Mesenchymal stem cell (in vitro differentiated cells and primary cell): ENCODE data around the gene SPEN.

Experiments used
- DNase-seq: peaks from one replicate; pipeline ENCODE4 v3.0.0-alpha.2; 2013
- H2AFZ ChIP-seq: one replicate; pipeline ENCODE4 v1.6.1; 2013; ENCODE audit warnings: low read depth, mild to moderate bottlenecking, control low read depth, inconsistent platforms, low read length, moderate library complexity
- H2AK5ac ChIP-seq: 2 replicates; pipeline ENCODE4 v1.6.1; 2013; ENCODE audit warnings: low read length, moderate library complexity, mild to moderate bottlenecking, inconsistent platforms; ENCODE audit not compliant: severe bottlenecking
- H2BK120ac ChIP-seq: one replicate; pipeline ENCODE4 v1.6.1; 2013; ENCODE audit warnings: low read depth, mild to moderate bottlenecking, inconsistent platforms, low read length, moderate library complexity
- H2BK12ac ChIP-seq, 2 experiments: one replicate each; pipeline ENCODE4 v1.6.1; 2013; ENCODE audit warnings: inconsistent platforms in 2 of 2, low read length in 2 of 2, mild to moderate bottlenecking in 2 of 2, moderate library complexity in 2 of 2, control low read depth in 1 of 2
- H2BK15ac ChIP-seq: one replicate; pipeline ENCODE4 v1.6.1; 2013; ENCODE audit warnings: mild to moderate bottlenecking, low read depth, inconsistent platforms; ENCODE audit not compliant: poor library complexity, severe bottlenecking
- H2BK5ac ChIP-seq: 2 replicates; pipeline ENCODE4 v1.6.1; 2013; ENCODE audit warnings: low read depth, mild to moderate bottlenecking, low read length, control low read depth, inconsistent platforms; ENCODE audit not compliant: poor library complexity, severe bottlenecking
- H3K14ac ChIP-seq, 2 experiments: one replicate each; pipeline ENCODE4 v1.6.1; 2013; ENCODE audit warnings: inconsistent platforms in 2 of 2, low read length in 2 of 2, control low read depth in 1 of 2, mild to moderate bottlenecking in 1 of 2, moderate library complexity in 1 of 2
- H3K18ac ChIP-seq, 2 experiments: one replicate each; pipeline ENCODE4 v1.6.1; 2013; ENCODE audit warnings: inconsistent platforms in 2 of 2, low read length in 2 of 2, control low read depth in 1 of 2, low read depth in 1 of 2, mild to moderate bottlenecking in 1 of 2
- H3K23ac ChIP-seq, 2 experiments: one replicate each; pipeline ENCODE4 v1.6.1; 2013; ENCODE audit warnings: inconsistent platforms in 2 of 2, low read length in 2 of 2, mild to moderate bottlenecking in 2 of 2, moderate library complexity in 2 of 2, control low read depth in 1 of 2
- H3K27ac ChIP-seq: 2 replicates; pipeline ENCODE4 v1.5.1; 2013; ENCODE audit warnings: mild to moderate bottlenecking, moderate library complexity, low read length, control low read depth, inconsistent platforms; ENCODE audit not compliant: poor library complexity, severe bottlenecking
- H3K27me3 ChIP-seq, 2 experiments: 2 replicates each; pipeline versions ENCODE4 v1.6.1 to v1.7.0; 2013; ENCODE audit warnings: low read length in 2 of 2, mild to moderate bottlenecking in 2 of 2, moderate library complexity in 2 of 2, control low read depth in 1 of 2, inconsistent platforms in 1 of 2; ENCODE audit not compliant: control insufficient read depth in 1 of 2, insufficient read depth in 1 of 2
- H3K36me3 ChIP-seq, 2 experiments: 2 replicates each; pipeline versions ENCODE4 v1.6.1 to v1.7.0; 2013; ENCODE audit warnings: low read length in 2 of 2, control low read depth in 1 of 2, inconsistent platforms in 1 of 2, low read depth in 1 of 2, mild to moderate bottlenecking in 1 of 2; ENCODE audit not compliant: insufficient read depth in 2 of 2, control insufficient read depth in 1 of 2
- H3K4ac ChIP-seq, 2 experiments: one replicate each; pipeline ENCODE4 v1.6.1; 2013; ENCODE audit warnings: inconsistent platforms in 2 of 2, low read length in 2 of 2, mild to moderate bottlenecking in 2 of 2, moderate library complexity in 2 of 2, control low read depth in 1 of 2, low read depth in 1 of 2
- H3K4me1 ChIP-seq: 2 replicates; pipeline ENCODE4 v1.6.1; 2013; ENCODE audit warnings: low read depth, low read length, control low read depth; ENCODE audit not compliant: control insufficient read depth, insufficient read depth
- H3K4me2 ChIP-seq: 2 replicates; pipeline ENCODE4 v1.6.1; 2013; ENCODE audit warnings: low read length, mild to moderate bottlenecking, inconsistent platforms; ENCODE audit not compliant: poor library complexity, severe bottlenecking
- H3K4me3 ChIP-seq, 2 experiments: 2 replicates each; pipeline versions ENCODE4 v1.5.1 to v1.7.0; 2013; ENCODE audit warnings: low read length in 2 of 2, mild to moderate bottlenecking in 2 of 2, control low read depth in 1 of 2, low read depth in 1 of 2; ENCODE audit not compliant: insufficient read depth in 1 of 2
- H3K79me1 ChIP-seq: replicated peaks from 2 replicates; pipeline ENCODE4 v1.6.1; 2013; ENCODE audit warnings: mild to moderate bottlenecking, control low read depth, low read length, inconsistent platforms; ENCODE audit not compliant: poor library complexity, severe bottlenecking
- H3K9ac ChIP-seq: 2 replicates; pipeline ENCODE4 v1.7.0; 2013; ENCODE audit warnings: mild to moderate bottlenecking, low read length, moderate library complexity
- H3K9me3 ChIP-seq: 2 replicates; pipeline ENCODE4 v1.7.0; 2013; ENCODE audit warnings: mild to moderate bottlenecking, low read length; ENCODE audit not compliant: control insufficient read depth
- H4K8ac ChIP-seq: one replicate; pipeline ENCODE4 v1.6.1; 2013; ENCODE audit warnings: inconsistent platforms, mild to moderate bottlenecking, low read length, moderate library complexity
- H4K91ac ChIP-seq: one replicate; pipeline ENCODE4 v1.6.1; 2013; ENCODE audit warnings: mild to moderate bottlenecking, low read length, inconsistent platforms
- WGBS: methylation state at CpG from one replicate; pipeline ENCODE4 v1.1.7; 2013; ENCODE audit warnings: mixed read lengths; 5-methylcytosine and 5-hydroxymethylcytosine counted together

SPEN gene

GRCh38 chr1:15970911-15971310 is 123.4 kb downstream of the SPEN start:
- H4K91ac ChIP-seq, result no peak overlapping the region
- peaks cover 23% of the 10 kb centered on the region for H3K79me1 ChIP-seq
- no peak overlapping the region for H3K4me2 ChIP-seq

GRCh38 chr1:15972409-15972808 is 124.9 kb downstream of the SPEN start:
- WGBS, result 89% methylated on average over 1 of the region's 1 CpG
- peaks cover 8% of the 10 kb centered on the region for H3K9me3 ChIP-seq

More at GRCh38 chr1:15970911-15971310, 123.4 kb downstream of the SPEN start:
- Histone ChIP-seq H3K9me3 (peaks cover 8% of the 10 kb centered on the region), H2AK5ac (no peak overlapping the region), H2BK120ac (no peak overlapping the region), H2BK15ac (no peak overlapping the region), H2AFZ (no peak overlapping the region), H3K4ac (no peak overlapping the region), H4K8ac (no peak overlapping the region), H3K9ac (no peak overlapping the region), H3K36me3 (peaks cover 30 to 55% of the 10 kb centered on the region in 2 experiments), H3K27me3 (no peaks in the 10 kb centered on the region), H3K4me1 (peaks cover 12% of the 10 kb centered on the region), H3K14ac (no peak overlapping the region), H2BK12ac (no peak overlapping the region), H3K27ac (no peak overlapping the region), H3K4me3 (no peak overlapping the region), H3K18ac (no peak overlapping the region), H3K23ac (no peak overlapping the region), H2BK5ac (no peak overlapping the region)
- no peak for DNase-seq

GRCh38 chr1:15973772-15974171 is 126.3 kb downstream of the SPEN start:
- Histone ChIP-seq H3K18ac (no peak overlapping the region), H3K9me3 (peaks cover 6% of the 10 kb centered on the region), H2BK5ac (no peak overlapping the region), H4K91ac (no peak overlapping the region), H3K4ac (no peak overlapping the region), H3K27ac (no peak overlapping the region), H3K4me1 (peaks cover 2% of the 10 kb centered on the region), H3K23ac (no peak overlapping the region), H3K27me3 (no peaks in the 10 kb centered on the region), H2BK12ac (no peak overlapping the region), H2AK5ac (no peak overlapping the region), H2BK120ac (no peak overlapping the region), H2AFZ (no peak overlapping the region), H3K79me1 (peaks cover 13% of the 10 kb centered on the region), H3K9ac (peak overlapping the region; percentile 4), H3K36me3 (peaks cover 23 to 39% of the 10 kb centered on the region in 2 experiments), H3K4me3 (no peak overlapping the region), H4K8ac (no peak overlapping the region), H3K4me2 (no peak overlapping the region), H2BK15ac (no peak overlapping the region), H3K14ac (no peak overlapping the region)
- WGBS, result 100% methylated on average over 3 of the region's 4 CpGs
- DNase-seq, result no peak

More at GRCh38 chr1:15972409-15972808, 124.9 kb downstream of the SPEN start:
- H3K18ac ChIP-seq, result no peak overlapping the region
- peaks cover 20% of the 10 kb centered on the region for H3K79me1 ChIP-seq
- peaks cover 30 to 53% of the 10 kb centered on the region in 2 experiments for H3K36me3 ChIP-seq
- H3K9ac ChIP-seq, result no peak overlapping the region
- H3K27ac ChIP-seq, result no peak overlapping the region
- H2AFZ ChIP-seq, result no peak overlapping the region
- no peaks in the 10 kb centered on the region for H3K27me3 ChIP-seq
- no peak overlapping the region for H3K23ac ChIP-seq
- H2BK120ac ChIP-seq, result no peak overlapping the region
- no peak for DNase-seq
- H3K4me2 ChIP-seq, result no peak overlapping the region
- H2BK12ac ChIP-seq, result no peak overlapping the region
- no peak overlapping the region for H4K8ac ChIP-seq
- no peak overlapping the region for H4K91ac ChIP-seq
- H2BK5ac ChIP-seq, result no peak overlapping the region
- no peak overlapping the region for H3K14ac ChIP-seq
- H2BK15ac ChIP-seq, result no peak overlapping the region
- no peak overlapping the region for H3K4me3 ChIP-seq
- H3K4me1 ChIP-seq, result peaks cover 2% of the 10 kb centered on the region
- H2AK5ac ChIP-seq, result no peak overlapping the region
- no peak overlapping the region for H3K4ac ChIP-seq

GRCh38 chr1:15974855-15975254 is 127.3 kb downstream of the SPEN start:
- Histone ChIP-seq H4K91ac (no peak overlapping the region), H2BK120ac (no peak overlapping the region), H3K9ac (peak overlapping the region; percentile 91), H3K9me3 (peaks cover 2% of the 10 kb centered on the region), H2AK5ac (no peak overlapping the region), H3K4ac (no peak overlapping the region), H3K4me2 (peak overlapping the region; percentile 89), H3K27ac (no peak overlapping the region), H3K14ac (no peak overlapping the region), H3K27me3 (no peaks in the 10 kb centered on the region), H3K4me3 (peak overlapping the region in 1 of 2 experiments; percentile 82), H4K8ac (no peak overlapping the region), H3K79me1 (peaks cover 6% of the 10 kb centered on the region), H3K4me1 (peaks cover 2% of the 10 kb centered on the region), H2BK12ac (no peak overlapping the region), H3K36me3 (peaks cover 12 to 30% of the 10 kb centered on the region in 2 experiments), H2BK5ac (no peak overlapping the region), H2AFZ (no peak overlapping the region), H3K18ac (no peak overlapping the region), H3K23ac (no peak overlapping the region), H2BK15ac (no peak overlapping the region)
- WGBS, result 68% methylated on average over 9 of the region's 9 CpGs
- DNase-seq, result peak; percentile 50
